Stimulated activated naive CD8-positive, alpha-beta T cell treated with anti-CD3 and anti-CD28 coated beads, Interleukin-15, amount 100 ng/mL, for 72 hours (primary cell): ENCODE data around the gene SIGLEC14.
A peak's percentile ranks its signal among the peaks of the same experiment; 100 is the strongest.
"Not testable (repeated sequence)": the region's sequence is repeated elsewhere in the genome, so short reads cannot be mapped to it uniquely, and the experiment has no call there.

ENCODE experiments used
- ATAC-seq: fragments of 150-1000 bp; cut with Tn5 transposase; 2 replicates; pipeline ENCODE4 v1.10.0; 2021; ENCODE audit warnings: mild to moderate bottlenecking, moderate library complexity
- DNase-seq, 2 donors: peaks; one replicate each; pipeline ENCODE4 v3.0.0; 2021 to 2022
- H3K27ac Mint-ChIP-seq, 2 donors: one replicate each; pipeline ENCODE4 v1.8.0; 2022; ENCODE audit warnings: mild to moderate bottlenecking in 2 of 2, mixed read lengths in 2 of 2, moderate library complexity in 2 of 2
- H3K27me3 Mint-ChIP-seq: one replicate; pipeline ENCODE4 v1.8.0; 2022; ENCODE audit warnings: mixed read lengths
- H3K4me1 Mint-ChIP-seq: one replicate; pipeline ENCODE4 v1.8.0; 2022; ENCODE audit warnings: mild to moderate bottlenecking, mixed read lengths
- H3K4me3 Mint-ChIP-seq, 2 donors: one replicate each; pipeline ENCODE4 v1.8.0; 2022; ENCODE audit warnings: mild to moderate bottlenecking in 2 of 2, mixed read lengths in 2 of 2, moderate library complexity in 1 of 2
- H3K9me3 Mint-ChIP-seq, 2 donors: one replicate each; pipeline ENCODE4 v1.8.0; 2022; ENCODE audit warnings: mixed read lengths in 2 of 2

The SIGLEC14 gene

GRCh38 chr19:51644636-51645271 lies 1.9 kb downstream of the SIGLEC14 start:
- no peaks in the 10 kb centered on the region for H3K4me1 Mint-ChIP-seq
- H3K9me3 Mint-ChIP-seq: no peaks in the 10 kb centered on the region
- ATAC-seq (no peak), DNase-seq (no peak)
- no peak overlapping the region for H3K4me3 Mint-ChIP-seq
- H3K27ac Mint-ChIP-seq: no peak overlapping the region
- peaks cover 56% of the 10 kb centered on the region for H3K27me3 Mint-ChIP-seq

- Mint-ChIP-seq H3K9me3 (no peaks in the 10 kb centered on the region), H3K4me1 (no peaks in the 10 kb centered on the region), H3K4me3 (no peak overlapping the region), H3K27ac (no peak overlapping the region), H3K27me3 (peaks cover 80% of the 10 kb centered on the region)
- DNase-seq: no peak
- no peak for ATAC-seq
Measured at GRCh38 chr19:51641648-51642047, 5.0 kb downstream of the SIGLEC14 start.

GRCh38 chr19:51640386-51640785 lies 6.2 kb downstream of the SIGLEC14 start:
- Mint-ChIP-seq H3K9me3 (no peaks in the 10 kb centered on the region), H3K4me3 (no peak overlapping the region), H3K4me1 (no peaks in the 10 kb centered on the region), H3K27ac (no peak overlapping the region), H3K27me3 (peaks cover 86% of the 10 kb centered on the region)
- DNase-seq (no peak), ATAC-seq (no peak)

GRCh38 chr19:51639916-51640315 lies 6.7 kb downstream of the SIGLEC14 start:
- no peak for ATAC-seq
- Mint-ChIP-seq H3K27me3 (peaks cover 82% of the 10 kb centered on the region), H3K27ac (no peak overlapping the region), H3K4me1 (no peaks in the 10 kb centered on the region), H3K4me3 (no peak overlapping the region), H3K9me3 (no peaks in the 10 kb centered on the region)
- DNase-seq: no peak

- peaks cover 60% of the 10 kb centered on the region for H3K27me3 Mint-ChIP-seq
- H3K4me3 Mint-ChIP-seq: no peak overlapping the region
- no peaks in the 10 kb centered on the region for H3K4me1 Mint-ChIP-seq
Measured at GRCh38 chr19:51637362-51637978, 9.2 kb downstream of the SIGLEC14 start.

GRCh38 chr19:51632126-51632525 lies 14.5 kb downstream of the SIGLEC14 start:
- DNase-seq: no peak
- no peak overlapping the region for H3K27ac Mint-ChIP-seq
- no peaks in the 10 kb centered on the region for H3K9me3 Mint-ChIP-seq
- no peaks in the 10 kb centered on the region for H3K4me1 Mint-ChIP-seq
- H3K4me3 Mint-ChIP-seq: no peak overlapping the region
- no peak for ATAC-seq
- peaks cover 50% of the 10 kb centered on the region for H3K27me3 Mint-ChIP-seq

More at GRCh38 chr19:51637362-51637978, 9.2 kb downstream of the SIGLEC14 start:
- H3K9me3 Mint-ChIP-seq: no peaks in the 10 kb centered on the region
- DNase-seq (no peak), ATAC-seq (no peak)
- H3K27ac Mint-ChIP-seq: no peak overlapping the region

GRCh38 chr19:51630315-51630714 lies 16.3 kb downstream of the SIGLEC14 start, which contains the start of gene SIGLEC5:
Gene SIGLEC5, minus strand, starts transcription at chr19:51630401. Its CDS starts 66 bp downstream, at chr19:51630335.
- Mint-ChIP-seq H3K27ac (peak within 1 kb of the TSS in 1 of 2 donors; percentile 54), H3K27me3 (peaks cover 47% of the 10 kb centered on the region)
- not testable (repeated sequence) for H3K9me3 Mint-ChIP-seq, H3K4me1 Mint-ChIP-seq, DNase-seq, ATAC-seq, H3K4me3 Mint-ChIP-seq

GRCh38 chr19:51628153-51628939 lies 18.3 kb downstream of the SIGLEC14 start:
- H3K4me3 Mint-ChIP-seq: no peak overlapping the region
- no peak overlapping the region for H3K27ac Mint-ChIP-seq
- no peak for ATAC-seq
- DNase-seq: no peak
- H3K9me3 Mint-ChIP-seq: no peaks in the 10 kb centered on the region
- no peaks in the 10 kb centered on the region for H3K4me1 Mint-ChIP-seq
- H3K27me3 Mint-ChIP-seq: peaks cover 53% of the 10 kb centered on the region

GRCh38 chr19:51627491-51628138 lies 19.0 kb downstream of the SIGLEC14 start:
- H3K9me3 Mint-ChIP-seq: no peaks in the 10 kb centered on the region
- no peak for ATAC-seq

GRCh38 chr19:51626675-51627074 lies 19.9 kb downstream of the SIGLEC14 start:
- Mint-ChIP-seq H3K27ac (no peak overlapping the region), H3K27me3 (peaks cover 44% of the 10 kb centered on the region), H3K4me1 (no peaks in the 10 kb centered on the region), H3K9me3 (no peaks in the 10 kb centered on the region), H3K4me3 (no peak overlapping the region)
- ATAC-seq (no peak), DNase-seq (no peak)

More at GRCh38 chr19:51627491-51628138, 19.0 kb downstream of the SIGLEC14 start:
- H3K4me1 Mint-ChIP-seq: no peaks in the 10 kb centered on the region
- no peak overlapping the region for H3K4me3 Mint-ChIP-seq
- peaks cover 51% of the 10 kb centered on the region for H3K27me3 Mint-ChIP-seq
- H3K27ac Mint-ChIP-seq: no peak overlapping the region
- DNase-seq: no peak

GRCh38 chr19:51621178-51621577 lies 25.4 kb downstream of the SIGLEC14 start:
- peaks cover 28% of the 10 kb centered on the region for H3K27me3 Mint-ChIP-seq
- no peaks in the 10 kb centered on the region for H3K4me1 Mint-ChIP-seq
- DNase-seq: no peak
- no peaks in the 10 kb centered on the region for H3K9me3 Mint-ChIP-seq
- ATAC-seq: no peak
- H3K4me3 Mint-ChIP-seq: no peak overlapping the region
- H3K27ac Mint-ChIP-seq: no peak overlapping the region

- no peak for ATAC-seq
- Mint-ChIP-seq H3K4me1 (no peaks in the 10 kb centered on the region), H3K4me3 (no peak overlapping the region), H3K27me3 (peaks cover 69% of the 10 kb centered on the region), H3K27ac (no peak overlapping the region), H3K9me3 (peaks cover 16 to 17% of the 10 kb centered on the region in 2 donors)
- DNase-seq: no peak
Measured at GRCh38 chr19:51615991-51616390, 30.6 kb downstream of the SIGLEC14 start.

- DNase-seq: no peak
- no peak for ATAC-seq
- no peak overlapping the region for H3K4me3 Mint-ChIP-seq
- peaks cover 72% of the 10 kb centered on the region for H3K27me3 Mint-ChIP-seq
- no peaks in the 10 kb centered on the region for H3K4me1 Mint-ChIP-seq
- peaks cover 16 to 17% of the 10 kb centered on the region in 2 donors for H3K9me3 Mint-ChIP-seq
- H3K27ac Mint-ChIP-seq: no peak overlapping the region
Measured at GRCh38 chr19:51614789-51615188, 31.8 kb downstream of the SIGLEC14 start.

GRCh38 chr19:51610576-51610975 lies 36.0 kb downstream of the SIGLEC14 start:
- no peak for DNase-seq
- Mint-ChIP-seq H3K27me3 (peaks cover 61% of the 10 kb centered on the region), H3K4me3 (no peak overlapping the region), H3K4me1 (peaks cover 18% of the 10 kb centered on the region), H3K27ac (no peak overlapping the region), H3K9me3 (peaks cover 16 to 17% of the 10 kb centered on the region in 2 donors)
- ATAC-seq: no peak

- ATAC-seq: no peak
- Mint-ChIP-seq H3K27me3 (peaks cover 50% of the 10 kb centered on the region), H3K4me1 (peaks cover 18% of the 10 kb centered on the region), H3K27ac (no peak overlapping the region), H3K9me3 (peaks cover 15 to 24% of the 10 kb centered on the region in 2 donors), H3K4me3 (no peak overlapping the region)
- peak; percentile 40 to 41 for DNase-seq
Measured at GRCh38 chr19:51607920-51608562, 38.6 kb downstream of the SIGLEC14 start.
